Type B pancreatic cell (in vitro differentiated cells): Measurements from ENCODE around the gene LAMA5. TPM values are rescaled to one million over a fixed set of nuclear protein-coding genes. Genes with fewer than 3 reads are reported as not detected.

ENCODE experiments used
- DNase-seq: peaks from one replicate; pipeline ENCODE4 v3.0.0; 2021; ENCODE audit warnings: mixed read lengths; ENCODE audit not compliant: unreplicated experiment; ENCODE audit errors: extremely low spot score
- H3K27ac Mint-ChIP-seq: 2 replicates; pipeline ENCODE4 v1.8.0; 2021; ENCODE audit warnings: mild to moderate bottlenecking, mixed read lengths
- H3K27me3 Mint-ChIP-seq: 2 replicates; pipeline ENCODE4 v1.8.0; 2021; ENCODE audit warnings: mixed read lengths
- H3K36me3 Mint-ChIP-seq: 2 replicates; pipeline ENCODE4 v1.8.0; 2021; ENCODE audit warnings: mixed read lengths
- H3K4me1 Mint-ChIP-seq: one replicate; pipeline ENCODE4 v1.8.0; 2021; ENCODE audit warnings: mixed read lengths; ENCODE audit not compliant: unreplicated experiment
- H3K4me3 Mint-ChIP-seq: 2 replicates; pipeline ENCODE4 v1.8.0; 2021; ENCODE audit warnings: mild to moderate bottlenecking, mixed read lengths
- H3K9me3 Mint-ChIP-seq: 2 replicates; pipeline ENCODE4 v1.8.0; 2021; ENCODE audit warnings: mixed read lengths
- total RNA-seq: library from RNA; stranded (reverse); gene quantifications from 2 replicates; pipeline ENCODE4 v1.2.1, GENCODE V29; 2021; ENCODE audit warnings: low replicate concordance
- TF ChIP-seq, protein P1 (sequence below): fragments of 200-600 bp; sonication (generic); conservative IDR thresholded peaks from 2 replicates; pipeline ENCODE4 v1.5.0; 2021; ENCODE audit warnings: antibody characterized with exemption, mild to moderate bottlenecking

The LAMA5 gene
- total RNA-seq, 1 donor from 2014 or later = 246 TPM

DNA sequence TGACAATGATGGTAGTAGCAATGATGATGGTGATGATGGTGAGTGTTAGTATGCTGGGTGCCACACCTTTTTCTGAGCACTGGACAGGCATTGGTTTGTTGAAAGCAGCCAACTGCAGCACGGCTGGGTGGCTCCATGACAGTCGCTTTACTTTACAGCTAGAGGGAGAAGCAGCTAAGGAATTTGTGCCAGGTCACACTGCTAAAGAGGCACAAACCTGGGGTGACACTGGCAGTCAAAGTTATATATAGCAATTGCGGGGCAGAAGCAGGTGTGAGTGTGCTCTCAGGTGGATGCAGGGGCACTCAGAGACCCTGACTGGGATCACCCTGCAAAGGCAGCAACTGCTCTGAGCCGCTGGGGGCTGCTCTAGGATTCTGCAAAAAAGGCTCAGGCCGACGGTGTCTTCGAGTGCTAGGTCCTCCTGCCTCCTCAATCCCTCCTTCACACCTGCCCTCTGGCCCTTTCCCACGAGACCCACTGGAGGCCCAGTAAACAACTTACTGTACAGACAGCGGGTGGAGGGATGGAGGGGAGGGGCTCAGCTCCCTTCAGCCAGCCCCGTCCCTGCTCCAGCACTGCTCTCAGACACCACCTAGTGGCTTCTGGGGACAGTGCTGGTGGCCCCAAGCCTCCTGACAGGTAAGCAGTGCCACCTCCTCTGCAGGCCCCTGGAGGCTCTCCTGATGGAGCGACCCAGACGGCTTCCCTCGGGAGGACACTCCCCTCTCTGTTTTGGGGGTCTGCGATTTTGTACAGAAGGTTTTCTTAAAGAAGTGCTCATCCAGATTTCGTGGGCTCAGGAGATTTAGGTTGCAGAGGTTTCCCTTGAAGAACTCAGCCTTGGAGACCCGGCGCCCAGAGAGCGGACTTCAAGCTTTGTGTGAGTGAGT lies 15.4 kb upstream of the LAMA5 start:
- DNase-seq = peak; percentile 88
- H3K27ac Mint-ChIP-seq = peak overlapping the region; percentile 78
- peaks cover 6% of the 10 kb centered on the region for H3K9me3 Mint-ChIP-seq
- no peaks in the 10 kb centered on the region for H3K27me3 Mint-ChIP-seq
- TF ChIP-seq, protein P1, sequence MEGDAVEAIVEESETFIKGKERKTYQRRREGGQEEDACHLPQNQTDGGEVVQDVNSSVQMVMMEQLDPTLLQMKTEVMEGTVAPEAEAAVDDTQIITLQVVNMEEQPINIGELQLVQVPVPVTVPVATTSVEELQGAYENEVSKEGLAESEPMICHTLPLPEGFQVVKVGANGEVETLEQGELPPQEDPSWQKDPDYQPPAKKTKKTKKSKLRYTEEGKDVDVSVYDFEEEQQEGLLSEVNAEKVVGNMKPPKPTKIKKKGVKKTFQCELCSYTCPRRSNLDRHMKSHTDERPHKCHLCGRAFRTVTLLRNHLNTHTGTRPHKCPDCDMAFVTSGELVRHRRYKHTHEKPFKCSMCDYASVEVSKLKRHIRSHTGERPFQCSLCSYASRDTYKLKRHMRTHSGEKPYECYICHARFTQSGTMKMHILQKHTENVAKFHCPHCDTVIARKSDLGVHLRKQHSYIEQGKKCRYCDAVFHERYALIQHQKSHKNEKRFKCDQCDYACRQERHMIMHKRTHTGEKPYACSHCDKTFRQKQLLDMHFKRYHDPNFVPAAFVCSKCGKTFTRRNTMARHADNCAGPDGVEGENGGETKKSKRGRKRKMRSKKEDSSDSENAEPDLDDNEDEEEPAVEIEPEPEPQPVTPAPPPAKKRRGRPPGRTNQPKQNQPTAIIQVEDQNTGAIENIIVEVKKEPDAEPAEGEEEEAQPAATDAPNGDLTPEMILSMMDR = peak; percentile 96
- H3K4me3 Mint-ChIP-seq = peak overlapping the region; percentile 75
- peaks cover 11% of the 10 kb centered on the region for H3K36me3 Mint-ChIP-seq
- H3K4me1 Mint-ChIP-seq = peaks cover 17% of the 10 kb centered on the region

DNA sequence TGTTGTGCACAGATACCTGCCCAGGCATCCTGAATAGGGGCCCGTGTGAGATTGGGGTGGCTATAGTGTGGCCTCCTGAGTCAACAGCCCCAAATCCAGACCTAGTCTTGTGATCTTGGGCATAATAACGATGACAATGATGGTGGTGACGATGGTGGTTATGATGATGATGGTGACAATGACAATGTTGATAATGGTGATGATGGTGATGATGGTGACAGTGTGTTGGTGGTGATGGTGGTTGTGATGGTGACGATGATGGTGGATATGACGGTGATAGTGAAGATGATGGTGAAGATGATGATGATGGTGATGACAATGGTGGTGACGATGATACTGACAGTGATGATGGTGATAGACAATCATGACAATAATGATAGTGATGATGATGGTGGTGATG lies 14.7 kb upstream of the LAMA5 start:
- Mint-ChIP-seq H3K27ac (no peak overlapping the region), H3K4me1 (peaks cover 22% of the 10 kb centered on the region), H3K9me3 (peaks cover 6% of the 10 kb centered on the region), H3K27me3 (no peaks in the 10 kb centered on the region), H3K36me3 (peaks cover 14% of the 10 kb centered on the region), H3K4me3 (peak overlapping the region; percentile 32)
- TF ChIP-seq, protein P1 = no peak
- no peak for DNase-seq

DNA sequence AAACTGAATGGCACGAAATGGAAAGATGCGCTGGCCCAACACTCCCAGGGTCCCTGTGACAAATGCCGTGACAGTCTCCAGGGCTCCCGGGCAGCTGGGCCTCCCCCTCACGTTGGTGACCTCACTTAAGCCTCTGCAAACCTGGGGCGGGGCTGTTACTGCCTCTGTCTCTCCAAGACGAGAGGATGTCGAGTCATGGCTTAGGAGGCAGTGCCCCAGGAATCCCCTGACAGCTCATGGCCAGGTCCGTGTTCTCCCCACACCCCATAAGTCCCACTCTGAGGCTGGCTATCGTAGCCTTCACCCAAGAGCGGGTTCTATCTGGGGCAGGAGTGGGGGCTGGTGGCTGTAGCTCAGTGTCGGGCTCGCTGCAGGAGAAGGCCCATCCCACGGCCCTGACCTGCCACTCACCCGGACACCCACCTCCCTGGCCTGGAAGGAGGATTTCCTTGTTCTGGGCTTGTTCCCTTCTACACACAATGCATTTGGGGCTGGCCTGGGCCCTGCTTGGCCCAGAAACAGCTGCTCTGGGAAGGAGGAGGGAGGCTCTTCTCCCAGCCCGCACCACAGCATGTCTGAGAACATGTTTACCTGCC lies 14.2 kb upstream of the LAMA5 start:
- Mint-ChIP-seq H3K9me3 (peaks cover 6% of the 10 kb centered on the region), H3K4me3 (no peak overlapping the region), H3K27me3 (no peaks in the 10 kb centered on the region), H3K27ac (peak overlapping the region; percentile 74), H3K36me3 (peaks cover 14% of the 10 kb centered on the region), H3K4me1 (peaks cover 22% of the 10 kb centered on the region)
- TF ChIP-seq, protein P1 = no peak
- no peak for DNase-seq

DNA sequence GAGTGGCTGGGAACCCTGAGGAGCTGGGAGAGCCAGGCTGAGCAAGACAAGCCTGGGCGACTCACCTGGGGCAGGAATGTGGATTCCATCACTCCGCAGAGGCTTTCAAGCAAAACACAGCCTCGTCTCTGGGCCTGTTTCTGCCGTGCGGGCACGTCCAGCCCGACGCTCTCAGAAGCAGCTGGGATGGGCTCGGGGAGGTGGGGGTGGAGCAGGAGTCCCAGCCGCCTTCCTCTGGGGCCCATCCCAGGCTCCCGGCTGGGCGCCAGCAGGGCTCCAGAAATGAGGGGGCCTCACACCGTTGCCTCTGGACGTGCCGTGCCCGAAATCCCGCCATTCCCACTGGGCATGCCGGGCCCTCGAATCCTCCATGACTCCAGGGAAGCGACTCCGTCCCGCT lies 11.1 kb upstream of the LAMA5 start:
- TF ChIP-seq, protein P1 = no peak
- DNase-seq = no peak
- Mint-ChIP-seq H3K4me3 (no peak overlapping the region), H3K36me3 (peaks cover 14% of the 10 kb centered on the region), H3K27me3 (no peaks in the 10 kb centered on the region), H3K4me1 (peaks cover 21% of the 10 kb centered on the region), H3K27ac (peak overlapping the region; percentile 67), H3K9me3 (peaks cover 6% of the 10 kb centered on the region)

DNA sequence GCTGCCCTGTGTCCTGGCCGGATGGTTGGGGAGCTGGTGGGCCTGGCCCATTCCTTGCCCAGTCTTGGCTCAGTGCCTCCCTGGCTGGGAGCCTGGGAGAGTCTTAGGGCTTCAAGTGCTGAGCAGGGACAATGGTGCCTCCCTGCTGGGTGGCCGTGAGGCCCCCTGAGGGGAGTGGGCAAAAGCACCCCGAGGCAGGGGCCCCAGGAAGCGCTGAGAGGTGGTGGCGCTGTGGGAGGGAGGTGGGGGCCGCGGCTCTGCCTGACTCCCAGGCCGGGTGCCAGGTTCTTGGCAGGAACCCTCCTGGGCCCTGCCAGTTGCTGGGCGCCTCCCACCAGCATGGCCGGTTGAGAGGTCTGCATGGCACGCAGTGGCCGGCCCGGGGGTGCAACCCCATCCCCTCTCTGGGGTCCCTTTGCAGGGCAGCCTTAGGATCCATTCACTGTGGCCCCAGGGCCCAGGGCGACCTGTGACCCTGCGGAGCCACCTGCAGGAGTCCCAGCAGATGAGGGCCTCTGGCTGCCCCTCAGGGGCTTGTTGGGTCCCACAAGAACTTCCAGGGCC lies 10.6 kb upstream of the LAMA5 start:
- TF ChIP-seq, protein P1 = no peak
- no peak for DNase-seq
- Mint-ChIP-seq H3K27me3 (no peaks in the 10 kb centered on the region), H3K4me1 (peaks cover 18% of the 10 kb centered on the region), H3K4me3 (no peak overlapping the region), H3K27ac (peak overlapping the region; percentile 93), H3K36me3 (peaks cover 12% of the 10 kb centered on the region), H3K9me3 (peaks cover 6% of the 10 kb centered on the region)
